Kidney epithelial cell (primary cell): ENCODE results near the gene AATK. TPM values are rescaled to one million over a fixed set of nuclear protein-coding genes. Genes with fewer than 3 reads are reported as not detected.
"Not testable (repeated sequence)": the region's sequence is repeated elsewhere in the genome, so short reads cannot be mapped to it uniquely, and the experiment has no call there.

Source experiments
- DNase-seq: peaks from one replicate; pipeline ENCODE4 v3.0.0-alpha.2; 2010; ENCODE audit warnings: low read depth
- H3K27me3 ChIP-seq: 2 replicates; pipeline ENCODE4 v1.6.0; 2011; ENCODE audit warnings: low read length; ENCODE audit not compliant: control insufficient read depth, insufficient read depth
- H3K36me3 ChIP-seq: 2 replicates; pipeline ENCODE4 v1.5.1; 2011; ENCODE audit warnings: low read length; ENCODE audit not compliant: control insufficient read depth, insufficient read depth
- H3K4me3 ChIP-seq: 2 replicates; pipeline ENCODE4 v1.5.1; 2011; ENCODE audit warnings: low read depth, mild to moderate bottlenecking, control low read depth, low read length
- total RNA-seq: library from RNA; depleted of rRNA; stranded (reverse); fragments of >200 nt; gene quantifications from 2 replicates; pipeline ENCODE4 v1.2.3, GENCODE V29; 2015
- TF ChIP-seq, protein P1 (sequence below): IDR thresholded peaks from 2 replicates; pipeline ENCODE4 v1.5.1; 2011; ENCODE audit warnings: mild to moderate bottlenecking, moderate library complexity, low read length, control low read depth, inconsistent platforms; ENCODE audit not compliant: insufficient read depth, poor library complexity, severe bottlenecking

The AATK gene
- total RNA-seq, 1 donor from 2014 or later = 0.33 TPM

DNA sequence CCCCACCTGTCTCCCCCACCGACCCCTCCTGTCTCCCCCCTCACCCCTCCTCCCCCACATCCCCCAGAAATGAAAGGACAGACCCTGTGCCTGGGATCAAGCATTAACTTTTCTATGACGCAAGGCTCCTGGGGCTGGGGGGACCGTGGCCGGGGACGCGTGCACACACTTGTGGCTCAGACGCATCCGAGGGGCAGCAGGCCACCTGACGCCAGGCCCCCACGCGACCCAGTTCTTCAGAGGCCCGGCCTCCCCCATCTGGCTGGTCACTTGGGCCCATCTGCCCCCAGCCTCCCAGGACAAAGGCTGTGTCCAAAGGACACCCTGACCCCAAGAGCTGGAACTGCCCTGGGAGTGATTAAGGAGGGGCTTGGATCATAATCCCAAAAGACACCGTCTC lies 14.7 kb downstream of the AATK start:
- peaks cover 17% of the 10 kb centered on the region for H3K27me3 ChIP-seq
- H3K4me3 ChIP-seq = no peak overlapping the region
- no peak for DNase-seq
- H3K36me3 ChIP-seq = no peaks in the 10 kb centered on the region
- TF ChIP-seq, protein P1, sequence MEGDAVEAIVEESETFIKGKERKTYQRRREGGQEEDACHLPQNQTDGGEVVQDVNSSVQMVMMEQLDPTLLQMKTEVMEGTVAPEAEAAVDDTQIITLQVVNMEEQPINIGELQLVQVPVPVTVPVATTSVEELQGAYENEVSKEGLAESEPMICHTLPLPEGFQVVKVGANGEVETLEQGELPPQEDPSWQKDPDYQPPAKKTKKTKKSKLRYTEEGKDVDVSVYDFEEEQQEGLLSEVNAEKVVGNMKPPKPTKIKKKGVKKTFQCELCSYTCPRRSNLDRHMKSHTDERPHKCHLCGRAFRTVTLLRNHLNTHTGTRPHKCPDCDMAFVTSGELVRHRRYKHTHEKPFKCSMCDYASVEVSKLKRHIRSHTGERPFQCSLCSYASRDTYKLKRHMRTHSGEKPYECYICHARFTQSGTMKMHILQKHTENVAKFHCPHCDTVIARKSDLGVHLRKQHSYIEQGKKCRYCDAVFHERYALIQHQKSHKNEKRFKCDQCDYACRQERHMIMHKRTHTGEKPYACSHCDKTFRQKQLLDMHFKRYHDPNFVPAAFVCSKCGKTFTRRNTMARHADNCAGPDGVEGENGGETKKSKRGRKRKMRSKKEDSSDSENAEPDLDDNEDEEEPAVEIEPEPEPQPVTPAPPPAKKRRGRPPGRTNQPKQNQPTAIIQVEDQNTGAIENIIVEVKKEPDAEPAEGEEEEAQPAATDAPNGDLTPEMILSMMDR = no peak

- no peak overlapping the region for H3K4me3 ChIP-seq
- H3K36me3 ChIP-seq = no peaks in the 10 kb centered on the region
- TF ChIP-seq, protein P1 = no peak
- peaks cover 17% of the 10 kb centered on the region for H3K27me3 ChIP-seq
- DNase-seq = no peak
Measured at GRCh38 chr17:81150377-81151077, 15.5 kb downstream of the AATK start.

DNA sequence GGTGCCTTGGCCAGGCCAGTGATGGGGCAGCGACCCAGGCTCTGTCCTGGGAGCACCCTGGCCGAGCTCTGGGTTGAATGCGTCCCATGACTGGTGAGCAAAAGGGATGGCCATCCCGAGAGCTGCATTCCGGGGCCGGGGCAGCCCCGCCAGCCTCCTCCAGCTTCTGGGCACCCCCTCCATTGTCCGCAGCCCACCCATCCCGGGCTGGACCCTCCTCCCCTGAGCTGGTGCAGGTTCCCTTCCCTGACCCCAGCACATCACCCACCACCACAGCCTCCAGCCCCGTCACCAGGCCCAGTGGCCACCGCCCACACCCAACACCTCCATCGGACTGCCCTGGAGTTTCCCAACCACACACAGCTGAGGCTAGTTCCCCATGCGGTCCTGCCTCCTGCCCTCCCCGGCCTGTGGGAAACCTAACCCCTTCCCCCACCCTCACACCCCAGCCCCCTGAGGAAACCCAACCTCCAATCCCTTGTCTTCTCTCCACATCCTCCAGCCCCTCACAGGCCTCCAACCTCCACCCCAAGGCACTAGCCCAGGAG lies 17.0 kb downstream of the AATK start:
- Histone ChIP-seq H3K4me3 (no peak overlapping the region), H3K36me3 (no peaks in the 10 kb centered on the region), H3K27me3 (peaks cover 17% of the 10 kb centered on the region)
- DNase-seq = no peak
- TF ChIP-seq, protein P1 = no peak

GRCh38 chr17:81148571-81148970 lies 17.4 kb downstream of the AATK start:
- TF ChIP-seq, protein P1 = no peak
- Histone ChIP-seq H3K36me3 (no peaks in the 10 kb centered on the region), H3K4me3 (no peak overlapping the region), H3K27me3 (peaks cover 19% of the 10 kb centered on the region)
- DNase-seq = no peak

DNA sequence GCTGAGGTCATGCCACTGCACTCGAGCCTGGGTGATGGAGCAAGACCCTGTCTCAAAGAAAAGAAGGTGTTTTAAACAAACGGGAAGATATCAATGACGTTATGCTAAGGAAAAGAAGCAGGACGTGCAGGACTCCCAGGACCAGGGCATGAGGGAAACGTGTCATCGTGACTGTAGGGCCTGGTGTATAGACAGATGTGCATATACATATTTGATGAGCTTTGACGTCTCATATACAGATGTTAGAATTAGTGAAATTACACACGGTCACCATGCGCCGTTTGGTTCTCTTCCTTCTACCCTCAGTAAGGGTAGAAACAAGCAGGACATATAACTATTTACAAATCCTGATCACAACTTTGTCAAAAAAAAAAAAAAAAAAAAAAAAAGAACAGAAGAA lies 18.3 kb downstream of the AATK start:
- H3K27me3 ChIP-seq = peaks cover 17% of the 10 kb centered on the region
- no peak for DNase-seq
- TF ChIP-seq, protein P1 = no peak

GRCh38 chr17:81146208-81146607 lies 19.8 kb downstream of the AATK start:
- DNase-seq, H3K4me3 ChIP-seq, H3K36me3 ChIP-seq: not testable (repeated sequence)
- H3K27me3 ChIP-seq = peaks cover 17% of the 10 kb centered on the region

More for the DNA sequence above, 18.3 kb downstream of the AATK start:
- Histone ChIP-seq H3K4me3 (no peak overlapping the region), H3K36me3 (no peaks in the 10 kb centered on the region)
